GM18499 (cell line): ENCODE measurements around the gene COX17.

Experiments used
- ATAC-seq: cut with Tn5 transposase; IDR thresholded peaks from one replicate; pipeline ENCODE4 v1.9.1; 2021; ENCODE audit warnings: moderate number of reproducible peaks; ENCODE audit not compliant: insufficient read depth, unreplicated experiment

Gene COX17

DNA sequence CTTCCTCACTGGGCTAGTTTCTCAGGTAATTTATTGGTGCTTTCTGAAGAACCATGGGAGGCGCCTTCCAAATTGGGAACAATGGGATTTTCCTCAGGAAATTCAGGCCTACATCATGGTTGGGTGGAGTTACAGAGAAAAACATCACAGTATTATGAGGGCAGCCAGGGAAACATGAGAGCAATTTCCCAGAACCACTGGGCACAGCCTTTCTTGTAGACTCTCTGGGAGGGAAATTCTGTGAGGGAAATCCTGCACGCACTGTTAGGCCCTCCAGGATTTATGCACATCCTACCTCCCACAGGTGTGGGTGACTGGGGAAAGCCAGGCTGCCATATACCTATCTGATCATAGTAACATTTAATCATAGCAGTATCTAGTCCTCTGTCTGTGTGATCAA is 30.0 kb downstream of the COX17 start:
- no peak for ATAC-seq

DNA sequence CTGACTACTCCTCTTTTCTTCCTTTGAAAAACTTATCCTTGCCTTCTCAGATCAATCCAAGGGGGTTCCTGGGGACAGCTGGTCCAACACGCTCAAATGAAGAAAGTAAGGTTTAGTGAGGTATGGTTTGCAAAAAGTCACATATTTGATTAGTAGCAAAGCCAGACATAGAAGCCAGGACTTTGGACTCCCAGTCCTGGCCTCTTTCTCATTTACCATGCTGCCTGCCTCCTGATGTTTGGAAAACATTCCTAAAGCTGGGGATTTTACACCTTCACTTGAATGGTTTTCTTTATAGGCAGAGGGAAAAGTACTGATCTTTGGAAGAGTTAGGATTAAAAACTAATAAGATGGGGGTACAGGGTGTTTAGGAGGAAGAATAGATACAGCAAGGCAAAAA is 31.4 kb downstream of the COX17 start:
- no peak for ATAC-seq

DNA sequence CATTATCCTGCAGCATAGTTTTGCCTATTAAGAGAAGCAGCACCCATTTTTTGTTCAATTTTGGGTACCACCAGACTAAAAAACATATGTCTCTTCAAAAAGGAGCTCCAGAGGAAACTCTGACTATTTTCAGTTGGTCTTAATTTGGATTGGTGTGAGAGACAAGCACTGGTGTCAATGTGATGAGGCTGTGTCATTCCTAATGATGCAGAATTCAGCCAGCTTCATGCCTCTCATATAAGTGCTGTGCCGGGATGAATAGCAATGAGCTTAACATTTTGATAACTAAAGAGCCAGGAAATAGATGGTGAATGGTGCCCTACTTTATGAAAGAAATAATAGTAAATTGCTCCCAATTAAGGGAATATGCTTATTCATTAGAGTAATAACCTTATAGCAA is 32.7 kb downstream of the COX17 start:
- no peak for ATAC-seq

DNA sequence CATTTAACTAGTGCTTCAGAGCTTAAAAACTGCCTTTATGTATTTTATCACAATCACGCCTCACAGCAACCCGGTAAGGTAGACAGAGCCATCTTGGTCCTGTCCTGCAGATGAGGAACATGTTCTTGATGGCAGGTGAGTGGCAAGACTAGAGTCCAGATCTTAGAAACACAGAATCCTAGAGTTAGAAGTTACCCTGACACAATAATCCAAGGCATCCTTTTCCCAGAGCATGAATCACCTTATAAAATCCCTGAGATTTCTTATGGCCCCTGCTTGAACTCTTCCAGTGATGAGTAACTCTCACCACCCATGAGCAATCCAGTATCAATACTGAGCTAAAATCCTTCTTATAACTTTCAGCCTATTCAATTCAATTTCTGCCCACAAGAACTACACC is 33.7 kb downstream of the COX17 start:
- no peak for ATAC-seq

DNA sequence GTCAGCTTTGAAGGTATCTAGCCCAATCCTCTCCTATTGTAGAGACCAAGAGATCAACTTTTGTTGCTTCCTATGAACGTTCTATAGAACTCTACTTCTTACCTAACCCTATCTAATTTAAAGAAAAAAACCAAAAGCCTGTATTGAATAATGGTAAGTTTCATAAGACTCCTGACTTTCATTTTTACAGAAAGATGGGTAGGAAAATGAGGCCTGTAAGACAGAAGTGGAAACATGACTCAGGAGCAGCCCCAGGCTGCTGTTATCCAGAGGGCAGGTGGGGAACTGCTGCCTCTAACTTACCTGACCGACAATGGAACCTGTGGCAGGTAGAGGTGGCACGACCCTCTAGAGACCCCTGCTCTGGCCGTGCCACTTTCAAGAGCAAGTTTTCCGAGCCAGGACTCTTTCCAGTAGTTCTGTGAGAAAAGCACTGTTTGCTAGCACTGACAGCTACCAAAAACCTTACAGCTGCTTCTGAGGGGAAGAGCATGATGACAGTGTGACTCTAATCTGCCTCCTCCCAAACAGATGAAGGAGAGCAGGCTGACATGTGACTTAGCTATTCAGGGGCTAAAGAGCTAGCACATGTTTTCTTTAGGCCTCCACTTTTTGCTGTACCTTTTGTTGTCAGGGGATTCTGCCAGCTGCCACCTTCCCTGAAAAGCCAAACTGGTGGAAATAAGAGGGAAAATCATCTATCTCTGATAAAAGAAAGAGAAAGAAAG is 34.3 kb downstream of the COX17 start:
- no peak for ATAC-seq

DNA sequence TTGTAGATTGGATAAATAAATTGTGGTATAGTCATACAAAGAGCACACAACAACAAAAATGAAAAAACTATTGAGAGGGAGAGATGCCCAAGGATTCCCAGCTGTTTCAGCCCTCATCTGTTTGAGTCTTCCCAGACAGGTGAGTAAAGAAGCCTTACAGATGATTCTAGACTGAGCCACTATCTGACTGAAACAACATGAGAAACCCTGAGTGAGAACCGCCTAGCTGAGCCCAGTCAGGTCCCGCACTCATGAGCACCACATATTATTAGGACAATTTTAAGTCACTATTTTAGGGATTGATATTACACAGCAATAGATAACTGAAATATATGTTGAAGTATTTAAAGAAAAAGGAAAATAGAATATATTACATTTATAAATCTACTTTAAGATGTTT is 35.8 kb downstream of the COX17 start:
- no peak for ATAC-seq

DNA sequence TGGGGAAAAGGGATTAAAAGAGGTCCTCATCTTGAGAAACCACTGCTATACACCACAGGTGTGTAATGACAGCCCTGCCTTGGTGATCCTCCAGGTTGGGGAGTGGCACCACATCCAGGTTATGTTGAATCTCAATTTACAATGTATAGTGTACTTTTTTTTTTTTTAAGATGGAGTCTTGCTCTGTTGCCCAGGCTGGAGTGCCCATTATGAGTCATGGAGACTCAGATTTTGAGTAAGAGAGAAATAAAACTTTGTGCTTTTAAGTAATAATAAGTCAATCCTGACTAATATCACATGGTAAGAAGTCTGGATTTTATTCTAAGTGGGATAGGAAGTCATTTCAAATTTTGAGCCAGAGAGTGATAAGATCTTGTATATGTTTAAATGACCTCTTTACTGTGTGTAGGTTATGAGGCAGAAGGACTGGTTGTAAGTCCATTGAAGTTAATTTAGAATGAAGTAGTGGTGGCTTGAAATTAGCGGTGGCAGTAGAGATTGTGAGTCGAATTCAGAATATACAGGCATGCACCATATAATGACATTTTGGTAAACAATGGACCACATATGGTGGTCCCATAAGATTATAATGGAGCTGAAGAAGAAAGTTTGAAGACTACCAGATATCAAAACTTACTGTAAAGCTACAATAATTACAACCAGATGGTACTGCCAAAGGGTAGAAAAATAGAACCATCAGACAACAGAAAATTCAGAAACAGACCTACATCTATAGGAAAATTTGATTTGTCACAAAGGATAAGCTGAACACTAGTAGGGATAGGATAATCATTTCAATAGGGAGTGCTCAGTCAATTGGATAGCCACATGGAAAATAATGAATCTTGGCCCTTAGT is 37.5 kb downstream of the COX17 start:
- no peak for ATAC-seq

DNA sequence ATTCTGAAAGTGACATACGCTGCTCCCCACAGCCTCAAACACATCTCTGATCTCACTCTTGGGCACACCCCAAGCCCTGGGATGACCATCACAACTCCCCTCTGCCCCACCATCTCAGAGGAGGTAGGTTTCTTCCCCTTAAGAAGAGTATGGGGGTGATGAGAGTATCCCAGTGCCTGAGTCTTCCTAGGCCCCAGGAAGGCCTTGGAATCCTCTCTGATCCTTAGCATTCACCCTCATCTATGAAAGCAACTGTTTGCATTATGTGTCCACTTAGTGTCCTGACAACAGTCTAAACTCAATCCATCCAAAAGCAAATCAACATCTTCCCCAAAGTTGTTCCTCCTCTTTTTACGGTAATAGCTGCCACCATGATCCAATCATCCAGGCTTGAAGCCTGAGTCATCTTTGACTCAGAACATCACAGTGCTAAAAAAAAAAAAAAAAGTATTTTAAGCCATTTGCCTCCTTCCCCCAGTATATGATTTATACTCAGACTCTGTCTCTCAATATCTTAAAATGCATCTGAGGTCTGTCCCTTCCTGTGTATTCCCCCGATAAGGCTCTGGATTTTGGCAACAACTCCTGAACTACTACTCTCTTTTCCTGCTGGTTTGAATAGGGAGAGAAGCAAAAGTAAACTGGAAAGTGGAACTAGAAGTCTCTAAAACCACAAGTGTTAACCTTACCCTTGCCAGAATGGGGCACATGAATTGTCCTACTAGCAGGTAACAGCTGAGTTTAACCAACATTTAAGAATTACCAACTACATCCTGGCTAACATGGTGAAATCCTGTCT is 39.3 kb downstream of the COX17 start:
- ATAC-seq = peak; percentile 19

DNA sequence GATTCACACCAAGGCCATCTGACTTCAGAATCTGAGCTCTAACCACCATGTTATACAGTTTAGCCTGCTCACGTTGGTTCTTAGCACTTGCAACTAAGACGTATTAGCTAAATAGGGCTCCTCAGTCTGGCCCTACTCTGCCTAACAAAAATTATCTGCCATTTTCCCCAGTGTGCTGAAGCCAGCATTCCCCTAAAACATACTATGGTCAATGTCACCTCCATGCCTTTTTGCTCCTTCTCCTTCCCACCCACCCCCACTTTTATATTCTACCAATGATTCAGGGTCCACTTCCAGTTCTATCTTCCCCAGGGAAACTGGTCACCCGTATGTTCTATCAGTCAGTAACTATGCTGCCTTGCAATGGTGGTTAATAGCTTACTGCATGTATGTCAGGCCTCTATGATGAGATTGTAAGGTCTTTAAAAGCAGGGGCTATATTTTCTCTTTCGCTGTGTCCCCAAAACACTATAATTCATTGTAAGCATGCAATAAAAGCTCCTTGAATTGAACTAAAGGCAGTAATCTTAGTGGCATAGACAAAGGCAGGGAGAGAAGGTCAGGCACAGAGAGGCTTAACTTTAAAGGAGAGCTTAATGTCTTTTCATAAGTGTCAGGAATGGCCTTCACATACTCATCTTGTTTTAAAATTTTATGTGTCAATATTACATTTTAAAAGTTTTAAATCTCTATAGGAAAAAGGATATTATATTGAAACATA is 40.2 kb downstream of the COX17 start:
- no peak for ATAC-seq

DNA sequence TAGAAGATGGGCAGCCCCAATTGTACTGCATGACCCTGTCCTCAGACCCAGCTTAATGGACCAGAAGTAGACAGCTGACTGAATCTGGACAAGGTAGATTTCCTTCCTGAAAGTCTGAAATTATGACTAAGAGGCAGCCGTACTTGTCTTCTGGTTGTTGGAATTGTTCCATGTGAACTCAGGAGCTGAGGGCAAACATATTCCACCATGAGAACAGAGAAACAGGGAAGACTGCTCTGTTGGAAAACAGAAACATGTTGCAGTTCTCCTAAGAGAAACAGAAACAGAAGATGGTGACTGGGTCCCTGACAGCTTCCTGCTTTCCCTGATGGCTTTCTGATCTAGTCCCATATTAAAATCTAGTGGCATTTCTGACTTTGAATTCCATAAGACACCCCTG is 41.0 kb downstream of the COX17 start:
- no peak for ATAC-seq

DNA sequence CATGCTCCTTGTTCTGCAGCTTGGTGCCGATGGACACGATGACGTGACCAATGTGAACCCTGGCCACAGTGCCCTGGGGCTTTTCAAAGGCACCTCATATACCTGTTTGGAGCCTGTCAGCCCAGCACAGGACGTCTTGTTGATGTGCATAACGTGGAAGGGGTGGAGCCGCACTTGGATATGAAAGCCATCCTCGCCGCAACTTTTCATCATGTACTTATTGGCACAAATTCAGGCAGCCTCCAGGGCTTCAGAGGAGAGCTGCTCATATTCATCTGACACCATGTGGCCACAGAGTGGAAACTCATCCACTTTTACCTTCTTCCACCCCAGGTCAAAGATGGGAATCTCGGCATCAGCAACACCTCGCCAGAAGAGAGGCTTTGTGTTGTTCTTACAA is 41.5 kb downstream of the COX17 start:
- no peak for ATAC-seq

DNA sequence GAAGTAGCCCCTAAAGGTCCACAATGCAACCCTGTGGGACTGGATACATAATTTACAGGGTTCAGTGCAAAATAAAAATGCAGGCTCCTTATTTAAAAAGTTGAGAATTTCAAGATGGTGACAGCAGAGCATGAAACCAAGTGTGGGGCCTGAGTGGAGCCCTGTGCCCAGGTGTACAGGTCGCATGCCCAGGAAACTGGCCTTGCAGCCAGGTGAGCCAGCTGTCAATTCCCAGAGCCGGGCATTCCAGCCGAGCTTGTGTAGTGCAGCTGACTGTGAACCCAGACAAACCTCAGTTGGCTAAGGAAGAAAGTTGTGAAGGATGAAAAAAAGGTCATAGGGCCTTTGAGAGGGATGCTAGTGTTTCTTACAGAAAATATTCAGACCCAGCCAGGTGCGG is 44.4 kb downstream of the COX17 start:
- ATAC-seq = no peak

DNA sequence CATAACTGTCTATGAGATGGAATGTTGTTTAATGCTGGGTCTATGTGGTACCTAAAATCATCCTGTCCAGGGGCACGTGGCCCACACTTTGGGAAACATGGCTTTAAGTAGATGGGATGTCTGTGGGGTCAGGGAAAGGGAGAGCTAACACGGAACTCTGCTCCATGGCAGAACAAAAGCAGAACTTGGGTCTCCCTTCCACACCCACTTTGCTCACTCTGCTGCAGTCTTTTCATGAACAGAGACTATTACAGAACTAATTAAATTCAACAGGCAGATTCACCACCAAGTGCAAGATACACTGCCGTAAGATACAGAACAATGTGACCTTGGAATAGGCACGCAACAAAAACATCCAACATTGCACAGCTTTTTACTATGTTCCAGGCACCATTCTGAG is 45.0 kb downstream of the COX17 start:
- ATAC-seq = no peak

DNA sequence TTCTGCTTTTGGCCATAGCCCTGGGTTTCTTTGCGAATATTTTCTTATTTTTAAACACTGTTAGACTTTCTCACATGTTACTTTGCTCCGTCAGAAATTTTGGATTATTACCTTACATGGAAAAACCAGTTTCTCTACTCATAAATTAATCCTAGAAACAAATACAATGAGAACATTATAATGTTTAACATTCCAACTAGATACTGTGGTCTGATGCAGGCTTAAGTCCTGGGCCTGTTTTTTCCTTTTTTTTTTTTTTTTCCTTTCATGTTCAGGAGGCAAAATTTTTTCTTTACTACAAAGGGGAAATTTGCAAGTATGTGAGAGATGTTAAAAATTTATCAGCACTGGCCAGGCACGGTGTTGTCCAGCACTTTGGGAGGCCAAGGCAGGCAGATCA is 45.7 kb downstream of the COX17 start:
- ATAC-seq = no peak

DNA sequence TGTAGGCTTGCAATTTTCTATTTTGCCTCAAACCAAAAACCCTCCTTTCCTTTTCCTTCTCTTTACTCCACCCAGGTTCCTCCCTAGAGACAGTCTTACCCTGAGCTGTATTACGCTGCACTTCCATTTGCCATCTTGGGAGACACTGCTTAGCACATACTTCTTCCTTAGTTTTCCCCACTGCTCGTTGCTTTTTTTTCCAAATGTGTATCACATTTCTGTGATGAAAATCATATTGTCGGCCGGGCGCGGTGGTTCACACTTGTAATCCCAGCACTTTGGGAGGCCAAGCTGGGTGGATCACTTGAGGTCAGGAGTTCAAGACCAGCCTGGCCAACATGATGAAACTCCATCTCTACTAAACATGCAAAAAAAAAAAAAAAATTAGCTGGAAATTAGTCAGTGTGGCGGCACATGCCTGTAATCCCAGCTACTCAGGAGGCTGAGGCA is 46.3 kb downstream of the COX17 start:
- ATAC-seq = no peak

DNA sequence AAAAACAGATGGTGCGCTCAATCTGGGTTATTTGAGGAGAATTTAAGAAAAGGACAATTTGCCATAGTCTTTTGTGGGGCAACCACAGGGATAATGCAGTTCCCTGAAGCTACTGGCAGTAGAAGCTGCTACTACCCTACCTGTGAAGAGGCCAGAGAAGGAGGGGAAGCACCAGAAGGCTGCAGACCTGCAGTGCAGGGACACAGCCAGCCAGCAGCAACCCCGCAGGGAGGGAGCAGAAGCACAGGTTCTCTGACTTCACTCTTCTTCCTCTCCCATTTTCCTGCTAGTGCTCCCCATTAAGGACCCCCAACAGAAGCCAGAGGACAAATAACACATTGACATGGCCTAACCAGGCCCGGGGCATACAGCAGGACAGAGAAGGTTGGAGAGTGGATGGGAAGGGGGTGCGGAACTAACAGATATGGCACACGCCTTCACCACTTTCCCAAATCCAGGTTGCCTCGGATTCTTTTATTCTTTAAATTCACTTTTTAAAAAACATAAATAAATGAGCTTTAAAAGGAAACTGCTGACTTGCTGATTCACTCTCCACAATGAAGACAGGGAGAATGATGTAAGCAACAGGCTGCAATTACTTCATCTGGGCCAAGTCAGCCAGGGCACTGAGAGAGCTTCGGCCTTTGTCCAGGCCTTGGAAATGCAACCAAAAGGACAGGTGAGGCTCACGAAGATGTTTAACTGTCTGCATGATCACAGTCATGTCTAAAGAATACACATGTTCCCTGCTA is 46.9 kb downstream of the COX17 start:
- no peak for ATAC-seq

DNA sequence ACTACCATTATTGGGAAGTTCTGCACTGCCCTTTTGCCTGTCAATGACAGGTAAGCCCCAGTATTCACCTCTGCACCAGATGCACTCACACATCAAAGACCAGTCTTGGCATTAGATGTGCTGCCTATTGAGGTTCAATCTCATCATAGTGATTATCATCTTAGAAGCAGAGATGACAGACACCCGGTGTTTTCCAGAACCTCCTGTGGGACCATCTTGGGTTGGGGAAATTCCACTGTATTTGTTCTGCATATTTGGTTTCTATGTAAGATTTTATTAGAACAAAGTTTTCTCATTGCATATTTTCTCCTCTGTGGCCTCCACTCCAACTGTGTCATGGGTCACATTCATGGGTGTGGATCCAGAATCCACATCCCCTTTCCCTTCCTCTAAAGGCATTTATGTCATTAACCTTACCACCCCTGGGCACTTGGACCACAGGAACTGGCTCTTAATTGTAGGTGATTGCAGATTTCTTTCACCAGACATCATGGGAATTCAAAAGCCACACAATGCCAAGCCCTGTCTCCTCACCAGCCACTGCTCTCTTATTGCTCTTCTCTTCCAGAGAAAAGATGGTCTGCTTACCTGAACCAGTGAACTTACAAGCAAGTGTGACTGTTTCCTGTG is 48.3 kb downstream of the COX17 start:
- no peak for ATAC-seq

DNA sequence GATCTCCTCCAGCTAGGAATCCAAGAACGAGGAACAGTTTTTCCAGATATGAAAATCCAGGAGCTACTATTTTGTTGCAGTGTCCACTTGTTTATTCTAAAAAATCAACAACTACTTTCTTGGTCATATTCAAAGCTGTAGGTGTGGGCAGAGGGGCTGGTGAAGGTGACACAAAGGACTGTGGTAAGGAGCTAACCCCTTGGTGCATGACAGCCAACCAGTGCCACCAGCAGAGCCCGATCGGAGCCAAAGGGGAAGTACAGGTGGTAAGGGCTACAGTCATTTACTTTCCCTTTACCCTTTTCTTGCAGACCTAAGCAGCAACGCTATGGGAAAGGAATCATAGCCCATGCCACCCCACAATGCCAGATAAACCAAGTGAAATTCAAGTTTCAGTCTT is 48.8 kb downstream of the COX17 start:
- no peak for ATAC-seq

DNA sequence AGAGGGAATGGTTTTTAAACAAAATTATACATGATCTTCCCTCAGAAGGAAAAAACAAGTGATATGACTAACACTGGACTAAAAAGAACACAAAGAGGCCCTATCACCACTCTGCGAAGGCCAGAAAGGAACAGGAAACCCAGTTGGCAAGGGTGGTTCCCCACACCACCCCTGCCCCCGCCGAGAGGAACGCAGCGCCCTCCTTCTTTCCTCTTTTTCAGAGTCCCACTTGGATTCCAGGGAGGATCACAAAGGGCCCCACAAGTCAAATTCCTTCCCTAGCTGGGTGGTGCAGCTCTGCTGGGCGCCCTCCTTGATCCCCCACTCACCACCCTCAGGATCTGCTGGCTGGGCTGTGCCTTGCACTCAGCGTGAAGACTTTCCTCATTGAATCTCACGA is 49.7 kb downstream of the COX17 start:
- ATAC-seq = no peak
